Erythroblast (primary cell): ENCODE data around the gene AIG1.
"Not testable (repeated sequence)": the region's sequence is repeated elsewhere in the genome, so short reads cannot be mapped to it uniquely, and the experiment has no call there.

Source experiments
- DNase-seq, 2 experiments: peaks; one replicate each; lab custom pipeline; 2025; lab: John Stamatoyannopoulos, UW
- GATA1 ChIP-seq: IDR thresholded peaks from 2 replicates; pipeline ENCODE4 v1.6.1; 2011; ENCODE audit warnings: low read depth, mild to moderate bottlenecking, control low read depth, low read length, moderate library complexity
- POLR2A ChIP-seq: IDR thresholded peaks from 2 replicates; pipeline ENCODE4 v1.6.1; 2011; ENCODE audit warnings: mild to moderate bottlenecking, low read length

AIG1 gene

DNA sequence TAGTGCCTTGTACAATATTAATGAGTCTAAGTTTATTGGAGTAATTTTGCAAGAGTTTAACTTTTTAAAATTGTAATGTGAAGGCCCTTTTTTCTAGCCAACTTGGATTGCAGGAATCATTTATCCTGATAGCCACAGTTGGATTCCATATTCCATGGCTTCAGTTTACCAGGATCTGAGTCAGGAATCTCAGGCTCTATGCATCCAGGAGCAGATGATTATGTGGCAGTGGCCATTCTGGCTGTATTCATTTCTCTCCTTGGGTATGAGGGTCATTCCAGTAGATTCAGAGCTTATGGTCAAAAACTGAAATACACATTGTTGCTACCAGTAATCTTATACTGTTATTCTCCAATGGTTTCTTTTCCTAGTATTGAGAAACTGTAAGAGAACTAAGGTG, 2.9 kb downstream of the AIG1 start:
- no peak for DNase-seq
- TF ChIP-seq GATA1 (no peak), POLR2A (no peak)

DNA sequence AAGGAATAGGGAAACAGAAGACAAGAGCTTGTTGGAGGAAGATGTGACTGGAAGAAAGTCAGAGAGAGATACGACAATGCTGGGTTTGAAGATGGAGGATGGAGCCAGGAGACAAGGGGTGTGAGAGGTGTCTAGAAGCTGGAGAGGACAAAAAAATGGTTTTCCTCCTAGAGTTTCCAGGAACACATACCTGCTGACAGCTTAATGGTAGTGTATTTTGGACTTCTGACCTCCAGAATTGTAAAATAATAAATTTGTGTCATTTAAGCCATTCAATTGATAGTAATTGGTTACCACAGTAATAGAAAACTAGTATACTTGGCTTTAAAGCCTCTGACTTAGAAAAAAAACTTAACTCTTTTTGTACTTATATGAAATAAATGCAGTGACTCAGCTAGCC, 3.6 kb downstream of the AIG1 start:
- no peak for DNase-seq

DNA sequence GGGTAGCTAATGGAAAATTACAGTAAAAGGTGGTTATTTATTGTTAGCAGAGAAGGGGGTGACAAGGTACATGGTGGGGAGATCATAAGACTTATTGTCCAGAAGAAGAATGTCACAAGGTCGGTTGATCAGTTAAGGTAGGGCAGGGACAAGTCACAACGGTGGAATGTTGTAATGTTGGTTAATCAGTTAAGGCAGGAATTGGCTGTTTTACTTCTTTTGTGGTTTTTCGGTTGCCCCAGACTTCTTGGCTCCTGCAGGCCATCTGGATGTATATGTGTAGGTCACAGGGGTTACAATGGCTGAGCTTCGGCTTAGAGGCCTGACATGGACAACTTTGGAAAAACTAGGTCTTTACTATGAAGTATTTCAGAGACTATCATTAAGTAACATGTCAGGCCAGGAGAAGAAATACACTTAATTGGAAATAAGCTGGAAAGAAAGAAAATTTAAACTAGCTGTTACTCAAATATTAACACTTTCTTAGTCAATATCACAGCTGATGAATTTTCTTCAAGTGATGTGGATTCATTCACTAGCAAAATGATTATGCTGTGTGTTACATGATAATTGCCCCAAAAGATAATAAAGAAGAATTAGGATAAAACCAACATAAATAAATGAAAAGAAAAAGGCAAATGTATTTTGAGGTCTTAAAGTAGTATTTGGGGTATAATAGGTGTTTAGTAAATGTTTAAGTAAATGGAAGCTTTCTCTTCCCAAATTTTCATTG, 4.4 kb downstream of the AIG1 start:
- DNase-seq, result peak in 1 of 2 experiments; percentile 21

More for the DNA sequence above, 3.6 kb downstream of the AIG1 start:
- TF ChIP-seq GATA1 (no peak), POLR2A (no peak)

DNA sequence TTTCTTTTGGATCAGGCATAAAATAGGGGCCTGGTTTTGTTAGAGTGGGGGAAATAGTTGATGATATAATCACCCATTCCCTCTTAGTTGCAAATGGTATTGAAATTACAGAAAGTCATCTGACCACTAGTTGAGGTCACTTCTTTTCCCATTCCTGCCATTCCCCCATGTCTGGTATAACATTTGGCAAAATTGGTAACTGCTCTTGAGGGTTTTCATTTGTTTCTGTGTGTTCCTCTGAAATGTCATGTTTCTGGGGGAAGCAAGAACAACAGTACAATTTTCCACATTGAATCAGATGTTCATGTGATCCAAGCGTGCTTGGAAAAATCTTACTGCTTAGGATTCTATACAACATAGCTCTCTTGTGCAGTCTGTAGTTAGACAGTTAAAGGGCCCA, 7.3 kb downstream of the AIG1 start:
- TF ChIP-seq POLR2A (no peak), GATA1 (no peak)
- no peak for DNase-seq

More for the DNA sequence above, 4.4 kb downstream of the AIG1 start:
- TF ChIP-seq POLR2A, result no peak
- TF ChIP-seq GATA1, result no peak

DNA sequence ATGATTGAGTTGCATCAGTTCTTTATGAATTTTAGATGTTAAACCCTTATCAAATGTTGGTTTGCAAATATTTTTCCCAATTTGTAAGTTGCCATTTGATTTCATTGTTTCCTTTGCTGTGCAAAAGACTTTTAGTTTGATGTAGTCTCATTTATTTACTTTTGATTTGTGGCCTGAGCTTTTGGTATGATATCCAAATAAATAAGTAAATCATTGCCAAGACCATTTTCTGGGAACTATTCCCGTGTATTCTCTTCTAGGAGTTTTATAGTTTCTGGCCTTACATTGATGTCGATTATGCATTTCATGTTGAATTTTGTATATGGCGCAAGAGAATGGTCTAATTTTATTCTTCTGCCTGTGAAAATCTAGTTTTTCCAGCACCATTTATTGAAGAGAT, 13.4 kb downstream of the AIG1 start:
- no peak for TF ChIP-seq GATA1
- TF ChIP-seq POLR2A, result no peak
- DNase-seq, result no peak

DNA sequence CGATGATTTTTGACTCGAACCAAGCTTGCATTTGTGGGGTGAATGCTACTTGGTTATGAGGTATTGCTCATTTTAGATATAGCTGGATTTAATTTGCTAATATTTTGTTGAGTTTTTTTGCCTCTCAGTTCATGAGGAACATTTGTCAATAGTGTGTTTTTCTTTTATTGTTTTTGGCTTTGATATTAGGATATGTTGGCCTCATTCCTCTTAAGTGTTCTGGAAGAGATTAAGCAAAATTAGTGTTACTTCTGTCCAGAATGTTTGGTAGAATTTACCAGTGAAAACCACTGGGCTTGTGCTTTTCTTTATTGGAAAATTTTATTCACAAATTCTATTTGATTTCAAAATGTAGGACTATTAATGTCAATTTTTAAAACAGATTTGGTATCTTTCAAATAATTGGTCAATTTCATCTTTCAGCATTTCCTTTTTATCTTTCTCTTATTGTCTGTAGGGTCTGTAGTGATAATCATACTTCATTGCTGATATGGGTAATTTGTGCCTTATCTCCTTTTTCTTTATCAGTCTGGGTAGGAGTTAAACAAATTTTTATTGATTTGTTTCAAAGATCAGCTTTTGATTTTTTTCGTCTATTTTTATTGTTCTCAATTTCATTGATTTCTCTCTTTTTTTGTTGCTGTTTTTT, 14.1 kb downstream of the AIG1 start:
- TF ChIP-seq GATA1, result no peak
- TF ChIP-seq POLR2A, result no peak
- no peak for DNase-seq

DNA sequence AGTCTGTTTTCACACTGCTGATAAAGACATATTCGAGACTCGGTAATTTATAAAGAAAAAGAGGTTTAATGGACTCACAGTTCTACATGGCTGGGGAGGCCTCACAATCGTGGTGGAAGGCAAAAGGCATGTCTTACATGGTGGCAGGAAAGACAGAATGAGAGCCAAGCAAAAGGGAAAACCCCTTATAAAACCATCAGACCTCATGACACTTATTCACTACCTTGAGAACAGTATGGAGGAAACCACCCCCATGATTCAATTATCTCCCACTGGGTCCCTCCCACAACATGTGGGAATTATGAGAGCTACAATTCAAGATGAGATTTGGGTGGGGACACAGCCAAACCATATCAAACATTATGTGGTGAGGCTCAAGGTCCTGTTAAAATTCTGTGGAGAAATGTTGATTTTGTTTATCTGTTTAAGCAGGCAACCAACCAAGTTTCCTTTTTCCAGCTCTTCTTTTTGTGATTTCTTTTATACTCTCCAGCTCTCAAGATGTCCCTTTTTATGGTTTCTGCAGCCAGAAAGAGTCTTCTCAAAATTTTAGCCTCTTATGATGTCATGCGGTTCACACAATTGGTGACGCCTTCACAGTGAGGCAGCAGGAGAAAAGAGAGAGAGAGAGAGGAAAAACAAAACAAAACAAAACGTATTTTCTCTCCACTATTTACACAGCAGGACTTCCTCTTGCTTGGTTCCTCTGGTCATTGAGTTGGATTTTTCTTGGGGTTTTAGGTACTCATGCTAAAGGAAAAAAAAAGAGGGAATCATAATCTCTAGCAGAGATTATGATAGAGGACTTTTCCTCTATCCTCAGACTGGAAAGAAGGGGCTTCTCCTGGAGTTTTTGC, 18.0 kb downstream of the AIG1 start:
- no peak for DNase-seq

DNA sequence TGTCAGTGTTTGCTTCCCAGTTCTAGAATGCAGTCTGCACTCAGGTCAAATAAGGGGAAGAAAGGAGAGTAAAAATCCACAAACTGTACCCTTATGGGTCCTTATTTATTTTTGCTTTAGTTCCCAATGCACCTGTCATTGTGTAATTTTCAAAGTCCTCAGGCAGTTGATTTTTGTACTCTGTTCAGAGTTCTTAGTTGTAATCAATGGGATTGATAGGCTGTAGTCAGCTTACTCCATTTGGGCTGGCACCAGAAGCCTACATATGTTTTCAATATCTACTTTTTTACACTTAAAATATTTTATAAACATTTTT, 18.6 kb downstream of the AIG1 start:
- no peak for DNase-seq
- no peak for TF ChIP-seq GATA1
- TF ChIP-seq POLR2A, result no peak

More for the DNA sequence above, 18.0 kb downstream of the AIG1 start:
- TF ChIP-seq GATA1 (no peak), POLR2A (no peak)

DNA sequence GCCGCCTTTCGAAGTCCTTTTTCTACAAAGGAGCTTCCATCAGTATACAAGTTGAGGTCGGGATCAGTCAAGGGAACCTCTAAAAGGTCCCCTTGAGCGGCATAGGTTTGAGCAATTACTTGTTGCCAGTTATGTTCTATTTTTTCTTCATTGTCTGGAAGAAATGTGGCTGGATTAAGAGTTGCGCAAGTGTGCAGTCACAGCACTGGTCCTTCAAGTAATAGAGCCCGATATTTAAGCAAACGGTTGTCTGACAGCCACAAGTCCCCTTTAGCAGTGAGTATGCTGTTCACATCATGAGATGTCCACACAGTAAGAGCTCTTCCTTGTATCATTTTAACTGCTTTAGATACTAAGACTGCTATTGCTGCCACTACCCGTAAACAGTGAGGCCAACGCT, 21.6 kb downstream of the AIG1 start:
- not testable (repeated sequence) for DNase-seq

DNA sequence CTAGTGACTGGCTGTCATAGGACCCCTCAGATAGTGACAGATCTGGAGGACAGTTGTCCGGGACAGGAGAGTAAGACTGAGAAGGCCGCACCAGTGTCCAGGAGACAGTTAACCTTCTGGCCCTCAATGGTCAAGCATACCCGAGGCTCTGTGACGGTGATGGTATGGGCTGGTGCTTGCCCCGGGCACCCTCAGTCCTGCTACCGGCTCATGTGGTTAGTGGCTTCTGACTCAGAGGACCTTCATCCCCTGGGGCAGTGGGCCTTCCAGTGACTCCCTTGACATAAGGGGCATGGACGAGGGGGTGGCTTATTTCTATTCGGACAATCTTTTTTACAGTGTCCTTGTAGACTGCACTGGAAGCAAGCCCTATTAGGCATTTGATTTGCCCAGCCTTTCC, 23.3 kb downstream of the AIG1 start:
- DNase-seq, result not testable (repeated sequence)

DNA sequence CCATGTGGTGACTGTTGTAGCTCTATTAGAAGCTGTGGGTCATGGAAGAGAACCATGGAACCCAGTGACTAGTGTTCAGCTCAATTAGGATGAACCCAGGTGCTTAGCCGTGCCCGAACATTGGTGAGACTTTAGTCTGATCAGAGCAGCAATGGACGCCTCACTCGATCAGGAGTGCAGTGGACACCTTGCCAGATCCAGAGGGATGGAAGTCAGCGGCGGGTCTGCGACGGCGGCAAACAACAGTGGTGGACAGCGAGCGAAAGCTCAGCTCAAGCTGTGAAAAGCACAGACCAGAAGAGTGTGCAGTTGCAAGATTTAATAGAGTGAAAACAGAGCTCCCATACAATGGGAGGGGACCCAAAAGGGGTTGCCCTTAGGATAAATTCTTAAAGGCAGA, 26.6 kb downstream of the AIG1 start:
- DNase-seq, result not testable (repeated sequence)

DNA sequence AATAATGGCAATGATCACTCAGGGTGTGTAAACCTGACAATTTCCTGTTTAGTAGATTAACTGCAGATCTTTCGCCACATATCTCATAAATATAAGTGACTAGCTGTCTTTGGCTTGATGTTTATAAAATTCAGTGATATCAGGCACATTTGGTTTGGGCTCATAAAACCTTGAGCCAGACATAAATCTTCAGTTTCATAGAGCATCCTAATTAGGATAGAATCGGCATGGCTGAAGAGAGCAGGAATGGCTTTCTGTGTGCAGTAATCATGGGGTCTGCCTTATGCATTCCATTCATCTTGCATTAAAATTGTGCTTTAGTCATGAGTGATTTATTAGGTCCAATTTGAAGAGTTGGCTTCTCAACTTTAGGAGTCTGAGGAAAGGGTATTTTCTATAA, 27.2 kb downstream of the AIG1 start:
- no peak for TF ChIP-seq GATA1
- no peak for TF ChIP-seq POLR2A
- no peak for DNase-seq

DNA sequence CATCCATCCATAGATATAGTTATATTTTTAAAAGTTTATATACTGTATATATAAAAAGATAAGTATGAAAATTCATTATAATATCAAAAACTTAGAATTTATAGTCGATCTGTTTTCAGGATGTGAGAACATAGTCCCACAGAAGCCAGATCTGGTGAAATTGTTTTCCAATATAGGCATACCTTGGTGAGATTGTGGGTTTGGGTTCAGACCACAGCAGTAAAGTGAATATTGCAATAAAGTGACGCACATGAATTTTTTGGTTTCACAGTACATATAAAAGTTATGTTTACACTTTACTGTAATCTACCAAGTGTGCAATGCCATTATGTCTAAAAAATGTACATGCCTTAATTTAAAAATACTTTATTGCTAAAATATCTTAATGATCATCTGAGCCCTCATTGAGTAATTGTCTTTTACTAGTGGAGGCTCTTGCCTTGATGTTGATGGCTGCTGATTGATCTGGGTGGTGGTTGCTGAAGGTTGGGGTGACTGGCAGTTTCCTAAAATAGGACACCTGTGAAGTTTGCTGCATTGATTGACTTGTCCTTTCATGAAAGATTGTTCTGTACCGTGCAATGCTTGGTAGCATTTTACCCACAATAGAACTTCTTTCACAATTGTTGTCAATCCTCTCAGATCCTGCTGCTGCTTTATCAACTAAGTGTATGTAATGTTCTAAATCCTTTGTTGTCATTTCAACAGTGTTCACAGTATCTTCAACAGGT, 29.8 kb downstream of the AIG1 start:
- DNase-seq, result no peak

DNA sequence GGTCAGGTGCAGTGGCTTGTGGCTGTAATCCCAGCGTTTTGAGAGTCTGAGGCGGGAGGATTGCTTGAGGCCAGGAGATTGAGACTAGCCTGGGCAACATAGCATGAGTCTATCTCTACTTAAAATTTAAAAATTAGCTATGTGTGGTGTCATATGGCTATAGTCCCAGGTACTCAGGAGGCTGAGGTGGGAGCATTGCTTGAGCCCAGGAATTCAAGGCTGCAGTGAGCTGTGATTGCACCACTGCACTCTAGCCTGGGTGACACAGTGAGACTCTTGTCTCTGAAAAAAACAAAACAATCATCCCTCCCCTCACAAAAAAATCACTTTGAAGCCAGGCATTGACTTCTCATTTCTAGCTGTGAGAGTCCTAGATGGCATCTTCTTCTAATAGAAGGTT, 32.1 kb downstream of the AIG1 start:
- TF ChIP-seq POLR2A (no peak), GATA1 (no peak)

More for the DNA sequence above, 29.8 kb downstream of the AIG1 start:
- TF ChIP-seq POLR2A (no peak), GATA1 (no peak)

More for the DNA sequence above, 32.1 kb downstream of the AIG1 start:
- no peak for DNase-seq
